Astrocyte (in vitro differentiated cells and primary cell): ENCODE measurements around the gene YTHDF1.

Experiments used
- EZH2 ChIP-seq: IDR thresholded peaks from 2 replicates; pipeline ENCODE4 v1.6.1; 2012; ENCODE audit warnings: mild to moderate bottlenecking, low read length, inconsistent platforms; ENCODE audit not compliant: insufficient read depth
- TF ChIP-seq, protein P1 (sequence below): IDR thresholded peaks from 2 replicates; pipeline ENCODE4 v1.5.1; 2011; ENCODE audit warnings: low read depth, mild to moderate bottlenecking, inconsistent platforms, low read length, moderate library complexity; ENCODE audit not compliant: insufficient read depth

DNA sequence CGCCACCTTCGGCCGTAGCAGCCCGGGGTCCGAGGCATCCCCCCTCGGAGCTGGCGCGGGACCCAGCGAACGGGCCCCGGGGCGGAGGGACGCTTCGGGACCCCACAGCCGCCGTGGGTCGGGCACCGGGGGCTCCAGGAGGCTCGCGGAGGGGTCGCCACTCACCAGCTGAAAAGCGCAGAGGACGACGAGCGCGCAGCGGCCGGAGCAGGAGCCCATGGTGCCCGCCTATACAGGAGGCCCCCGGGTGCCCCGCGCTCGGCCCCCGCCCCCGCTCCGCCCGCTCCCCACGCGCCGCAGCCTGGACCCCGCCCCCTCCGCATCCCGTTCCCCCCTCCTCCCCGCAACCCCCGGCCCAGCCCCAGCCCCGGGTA is 38.3 kb upstream of the YTHDF1 start, which contains the start of gene NKAIN4:
- TF ChIP-seq, protein P1, sequence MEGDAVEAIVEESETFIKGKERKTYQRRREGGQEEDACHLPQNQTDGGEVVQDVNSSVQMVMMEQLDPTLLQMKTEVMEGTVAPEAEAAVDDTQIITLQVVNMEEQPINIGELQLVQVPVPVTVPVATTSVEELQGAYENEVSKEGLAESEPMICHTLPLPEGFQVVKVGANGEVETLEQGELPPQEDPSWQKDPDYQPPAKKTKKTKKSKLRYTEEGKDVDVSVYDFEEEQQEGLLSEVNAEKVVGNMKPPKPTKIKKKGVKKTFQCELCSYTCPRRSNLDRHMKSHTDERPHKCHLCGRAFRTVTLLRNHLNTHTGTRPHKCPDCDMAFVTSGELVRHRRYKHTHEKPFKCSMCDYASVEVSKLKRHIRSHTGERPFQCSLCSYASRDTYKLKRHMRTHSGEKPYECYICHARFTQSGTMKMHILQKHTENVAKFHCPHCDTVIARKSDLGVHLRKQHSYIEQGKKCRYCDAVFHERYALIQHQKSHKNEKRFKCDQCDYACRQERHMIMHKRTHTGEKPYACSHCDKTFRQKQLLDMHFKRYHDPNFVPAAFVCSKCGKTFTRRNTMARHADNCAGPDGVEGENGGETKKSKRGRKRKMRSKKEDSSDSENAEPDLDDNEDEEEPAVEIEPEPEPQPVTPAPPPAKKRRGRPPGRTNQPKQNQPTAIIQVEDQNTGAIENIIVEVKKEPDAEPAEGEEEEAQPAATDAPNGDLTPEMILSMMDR: no peak
- TF ChIP-seq EZH2: peak; percentile 8
